ENCODE measurements around the gene LRRTM4.

Gene LRRTM4

GRCh38 chr2:77348821-77349220 is 173.4 kb downstream of the LRRTM4 start:
- DNase-seq (ENCODE audit: low read depth) = no peak
- no peak for TF ChIP-seq CTCF (IDR thresholded peaks at IDR 0.05; ENCODE audit: low read length, missing control alignments)
- no peak overlapping the region for H3K4me3 ChIP-seq (replicated peaks; ENCODE audit: low read depth, low read length)

- TF ChIP-seq CTCF (IDR thresholded peaks at IDR 0.05; ENCODE audit: low read length, missing control alignments) = no peak
- no peak for DNase-seq (ENCODE audit: low read depth)
- H3K4me3 ChIP-seq (replicated peaks; ENCODE audit: low read depth, low read length) = no peak overlapping the region
Observed at GRCh38 chr2:77336013-77336412, 186.2 kb downstream of the LRRTM4 start.

- no peak for DNase-seq (ENCODE audit: low read depth)
- TF ChIP-seq CTCF (IDR thresholded peaks at IDR 0.05; ENCODE audit: low read length, missing control alignments) = no peak
- no peak overlapping the region for H3K4me3 ChIP-seq (replicated peaks; ENCODE audit: low read depth, low read length)
Observed at GRCh38 chr2:77328134-77328931, 193.8 kb downstream of the LRRTM4 start.

GRCh38 chr2:77325395-77325794 is 196.8 kb downstream of the LRRTM4 start:
- no peak for DNase-seq (ENCODE audit: low read depth)
- no peak overlapping the region for H3K4me3 ChIP-seq (replicated peaks; ENCODE audit: low read depth, low read length)
- no peak for TF ChIP-seq CTCF (IDR thresholded peaks at IDR 0.05; ENCODE audit: low read length, missing control alignments)

GRCh38 chr2:77322431-77322830 is 199.7 kb downstream of the LRRTM4 start:
- DNase-seq (ENCODE audit: low read depth) = no peak
- no peak overlapping the region for H3K4me3 ChIP-seq (replicated peaks; ENCODE audit: low read depth, low read length)
- TF ChIP-seq CTCF (IDR thresholded peaks at IDR 0.05; ENCODE audit: low read length, missing control alignments) = no peak

- no peak overlapping the region for H3K4me3 ChIP-seq (replicated peaks; ENCODE audit: low read depth, low read length)
- no peak for DNase-seq (ENCODE audit: low read depth)
- TF ChIP-seq CTCF (IDR thresholded peaks at IDR 0.05; ENCODE audit: low read length, missing control alignments) = no peak
Observed at GRCh38 chr2:77314721-77315120, 207.5 kb downstream of the LRRTM4 start.

- DNase-seq (ENCODE audit: low read depth) = no peak
- H3K4me3 ChIP-seq (replicated peaks; ENCODE audit: low read depth, low read length) = no peak overlapping the region
- no peak for TF ChIP-seq CTCF (IDR thresholded peaks at IDR 0.05; ENCODE audit: low read length, missing control alignments)
Observed at GRCh38 chr2:77310416-77310815, 211.8 kb downstream of the LRRTM4 start.
